ENCODE measurements around the gene LRRD1.

- TF ChIP-seq BHLHE40 (IDR thresholded peaks at IDR 0.05; ENCODE audit: borderline replicate concordance) (no peak), TARDBP (IDR thresholded peaks at IDR 0.05) (no peak), FOXM1 (IDR thresholded peaks at IDR 0.05; ENCODE audit: borderline replicate concordance) (no peak), SP1 (IDR thresholded peaks at IDR 0.05) (no peak), LEF1 (IDR thresholded peaks at IDR 0.05; ENCODE audit: borderline replicate concordance) (no peak), SUZ12 (IDR thresholded peaks at IDR 0.05) (no peak), FOXK2 (IDR thresholded peaks at IDR 0.05) (no peak), ZNF384 (IDR thresholded peaks at IDR 0.05) (no peak), ARNT (IDR thresholded peaks at IDR 0.05) (no peak), L3MBTL2 (conservative IDR thresholded peaks at IDR 0.05) (no peak)
Measured at GRCh38 chr7:92177362-92177761, 1.6 kb downstream of the LRRD1 start.

Measured in HEK293T (cell line).